ENCODE results near the gene ETS2.

DNA sequence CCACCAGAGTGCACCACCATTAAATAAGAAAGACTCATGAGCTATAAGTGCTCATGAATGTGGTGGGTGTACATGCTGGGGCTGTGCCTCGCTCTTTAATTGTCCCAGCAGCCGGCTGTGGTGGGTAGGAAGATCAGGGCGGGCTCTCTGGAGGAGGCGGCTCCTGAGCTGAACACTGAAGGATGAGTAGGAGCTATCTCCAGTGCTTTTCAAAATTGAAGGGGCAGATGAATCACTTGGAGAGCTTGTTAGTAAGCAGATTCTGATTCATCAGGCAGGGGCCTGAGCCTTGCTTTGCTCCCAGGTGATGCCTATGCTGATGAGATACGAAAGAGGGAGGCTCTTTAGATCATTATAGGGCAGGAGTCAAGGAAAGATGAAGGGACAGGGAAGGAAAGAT lies 54.1 kb downstream of the ETS2 start:
- TF ChIP-seq, protein P1, sequence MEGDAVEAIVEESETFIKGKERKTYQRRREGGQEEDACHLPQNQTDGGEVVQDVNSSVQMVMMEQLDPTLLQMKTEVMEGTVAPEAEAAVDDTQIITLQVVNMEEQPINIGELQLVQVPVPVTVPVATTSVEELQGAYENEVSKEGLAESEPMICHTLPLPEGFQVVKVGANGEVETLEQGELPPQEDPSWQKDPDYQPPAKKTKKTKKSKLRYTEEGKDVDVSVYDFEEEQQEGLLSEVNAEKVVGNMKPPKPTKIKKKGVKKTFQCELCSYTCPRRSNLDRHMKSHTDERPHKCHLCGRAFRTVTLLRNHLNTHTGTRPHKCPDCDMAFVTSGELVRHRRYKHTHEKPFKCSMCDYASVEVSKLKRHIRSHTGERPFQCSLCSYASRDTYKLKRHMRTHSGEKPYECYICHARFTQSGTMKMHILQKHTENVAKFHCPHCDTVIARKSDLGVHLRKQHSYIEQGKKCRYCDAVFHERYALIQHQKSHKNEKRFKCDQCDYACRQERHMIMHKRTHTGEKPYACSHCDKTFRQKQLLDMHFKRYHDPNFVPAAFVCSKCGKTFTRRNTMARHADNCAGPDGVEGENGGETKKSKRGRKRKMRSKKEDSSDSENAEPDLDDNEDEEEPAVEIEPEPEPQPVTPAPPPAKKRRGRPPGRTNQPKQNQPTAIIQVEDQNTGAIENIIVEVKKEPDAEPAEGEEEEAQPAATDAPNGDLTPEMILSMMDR (conservative IDR thresholded peaks at IDR 0.05): no peak
- TF ChIP-seq ZFX (IDR thresholded peaks at IDR 0.05): no peak
